Naive thymus-derived CD8-positive, alpha-beta T cell (primary cell): Measurements from ENCODE around the gene TAGLN. TPM values are rescaled to one million over a fixed set of nuclear protein-coding genes. Genes with fewer than 3 reads are reported as not detected.

Experiments used
- ATAC-seq, 2 donors: fragments of 150-1000 bp; cut with Tn5 transposase in 1 of 2; sonication (Bioruptor Pico), chemical (Tn5 transposase) in 1 of 2; 1 replicate in 1 of 2; 2 replicates in 1 of 2; pipeline ENCODE4 v1.10.0; 2021; ENCODE audit warnings: mild to moderate bottlenecking in 2 of 2, moderate library complexity in 2 of 2
- POLR2A ChIA-PET: fragments of 350-600 bp; sonication (Branson Sonifier 250); formaldehyde crosslinking; loops from one replicate; lab custom pipeline; 2021; ENCODE audit warnings: antibody characterized with exemption; lab: Charles Lee
- DNase-seq, 10 donors: peaks; one replicate each; pipeline versions ENCODE4 v3.0.0 to v3.0.0-alpha.2; 2020 to 2022
- H3K27ac Mint-ChIP-seq, 10 donors: one replicate each; pipeline ENCODE4 v1.8.0; 2020 to 2022; ENCODE audit warnings: mild to moderate bottlenecking in 10 of 10, mixed read lengths in 10 of 10, moderate library complexity in 4 of 10, inconsistent platforms in 1 of 10
- H3K27me3 Mint-ChIP-seq, 5 donors: one replicate each; pipeline ENCODE4 v1.8.0; 2021 to 2022; ENCODE audit warnings: mixed read lengths in 5 of 5
- H3K36me3 Mint-ChIP-seq, 3 donors: one replicate each; pipeline ENCODE4 v1.8.0; 2020 to 2022; ENCODE audit warnings: mixed read lengths in 3 of 3, mild to moderate bottlenecking in 2 of 3, inconsistent platforms in 1 of 3
- H3K4me1 Mint-ChIP-seq, 4 donors: one replicate each; pipeline ENCODE4 v1.8.0; 2021 to 2022; ENCODE audit warnings: mixed read lengths in 4 of 4
- H3K4me3 Mint-ChIP-seq, 10 donors: one replicate each; pipeline ENCODE4 v1.8.0; 2020 to 2022; ENCODE audit warnings: mild to moderate bottlenecking in 10 of 10, mixed read lengths in 10 of 10, moderate library complexity in 6 of 10, inconsistent platforms in 1 of 10
- H3K9me3 Mint-ChIP-seq, 9 donors: one replicate each; pipeline ENCODE4 v1.8.0; 2020 to 2022; ENCODE audit warnings: mixed read lengths in 9 of 9, mild to moderate bottlenecking in 3 of 9, inconsistent platforms in 1 of 9, moderate library complexity in 1 of 9
- polyA plus RNA-seq, 3 donors: library from polyadenylated mRNA; unstranded; fragments of 300-500 nt; fragmentation: Illumina TruSeq; gene quantifications; one replicate each; pipeline ENCODE4 v1.2.3, GENCODE V29; 2021
- total RNA-seq, 8 experiments: library from RNA in 2 of 8; stranded (reverse) in 2 of 8; gene quantifications; one replicate each; pipeline ENCODE4 v1.2.3 and lab custom pipeline; 2021 to 2026

Gene TAGLN
- total RNA-seq (10 to 100 TPM; 12.1 to 14.4 TPM), polyA plus RNA-seq (under 1 TPM; 0.13 to 0.51 (median 0.21) TPM), total RNA-seq (lab: John Stamatoyannopoulos, UW) (3.9 to 15.3 (median 9.3) reads per million in 6 experiments)

DNA sequence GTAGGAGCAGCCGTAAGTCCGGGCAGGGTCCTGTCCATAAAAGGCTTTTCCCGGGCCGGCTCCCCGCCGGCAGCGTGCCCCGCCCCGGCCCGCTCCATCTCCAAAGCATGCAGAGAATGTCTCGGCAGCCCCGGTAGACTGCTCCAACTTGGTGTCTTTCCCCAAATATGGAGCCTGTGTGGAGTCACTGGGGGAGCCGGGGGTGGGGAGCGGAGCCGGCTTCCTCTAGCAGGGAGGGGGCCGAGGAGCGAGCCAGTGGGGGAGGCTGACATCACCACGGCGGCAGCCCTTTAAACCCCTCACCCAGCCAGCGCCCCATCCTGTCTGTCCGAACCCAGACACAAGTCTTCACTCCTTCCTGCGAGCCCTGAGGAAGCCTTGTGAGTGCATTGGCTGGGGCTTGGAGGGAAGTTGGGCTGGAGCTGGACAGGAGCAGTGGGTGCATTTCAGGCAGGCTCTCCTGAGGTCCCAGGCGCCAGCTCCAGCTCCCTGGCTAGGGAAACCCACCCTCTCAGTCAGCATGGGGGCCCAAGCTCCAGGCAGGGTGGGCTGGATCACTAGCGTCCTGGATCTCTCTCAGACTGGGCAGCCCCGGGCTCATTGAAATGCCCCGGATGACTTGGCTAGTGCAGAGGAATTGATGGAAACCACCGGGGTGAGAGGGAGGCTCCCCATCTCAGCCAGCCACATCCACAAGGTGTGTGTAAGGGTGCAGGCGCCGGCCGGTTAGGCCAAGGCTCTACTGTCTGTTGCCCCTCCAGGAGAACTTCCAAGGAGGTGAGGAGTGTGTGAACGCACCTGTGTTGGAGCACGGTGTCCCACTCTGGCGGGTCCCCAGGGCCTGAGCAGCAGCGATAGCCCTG, at the start of gene TAGLN:
Gene TAGLN (plus strand): TSS at position 318 of the 863 bp plus-strand sequence. CDS start 3,644 bp downstream, outside the sequence.
- H3K4me3 Mint-ChIP-seq = peak within 1 kb of the TSS in 1 of 10 donors; percentile 34
- peak in 1 of 2 donors; percentile 9 for ATAC-seq
- POLR2A ChIA-PET = no interaction called here

DNA sequence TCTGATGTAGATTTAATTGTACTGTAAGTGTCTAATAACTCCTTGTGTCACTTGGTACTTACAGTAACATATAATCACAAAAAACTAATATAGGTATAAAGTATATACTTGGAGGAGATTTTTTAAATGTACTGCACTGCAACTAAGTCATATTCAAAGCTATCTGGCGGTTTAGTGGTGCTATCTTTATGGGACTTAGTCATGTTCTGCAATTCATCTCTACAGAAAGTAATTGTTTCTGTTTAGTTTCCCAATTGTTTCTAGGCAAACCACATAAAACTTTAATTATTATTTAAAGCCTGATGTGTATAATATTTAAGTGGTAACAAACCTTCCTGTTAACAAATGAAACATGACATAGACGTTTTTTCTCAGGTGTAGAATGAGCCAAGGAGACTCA, 47.1 kb upstream of the TAGLN start:
- Mint-ChIP-seq H3K4me1 (peaks cover 7 to 63% (median 34%) of the 10 kb centered on the region in 4 donors), H3K27me3 (no peaks in the 10 kb centered on the region), H3K27ac (peak overlapping the region in 3 of 10 donors; percentile 14 to 51 (median 45)), H3K36me3 (peaks cover 0 to 64% (median 12%) of the 10 kb centered on the region in 3 donors), H3K4me3 (no peak overlapping the region), H3K9me3 (no peaks in the 10 kb centered on the region)
- ATAC-seq (no peak), DNase-seq (no peak)
- POLR2A ChIA-PET = no interaction called here

More for the DNA sequence above, at the start of gene TAGLN:
- Mint-ChIP-seq H3K27me3 (no peaks in the 10 kb centered on the region), H3K4me1 (peaks cover 0 to 10% (median 7%) of the 10 kb centered on the region in 4 donors), H3K9me3 (no peaks in the 10 kb centered on the region), H3K27ac (peak within 1 kb of the TSS in 6 of 10 donors; percentile 19 to 79 (median 66)), H3K36me3 (peaks cover 0 to 19% (median 0%) of the 10 kb centered on the region in 3 donors)
- DNase-seq = no peak

DNA sequence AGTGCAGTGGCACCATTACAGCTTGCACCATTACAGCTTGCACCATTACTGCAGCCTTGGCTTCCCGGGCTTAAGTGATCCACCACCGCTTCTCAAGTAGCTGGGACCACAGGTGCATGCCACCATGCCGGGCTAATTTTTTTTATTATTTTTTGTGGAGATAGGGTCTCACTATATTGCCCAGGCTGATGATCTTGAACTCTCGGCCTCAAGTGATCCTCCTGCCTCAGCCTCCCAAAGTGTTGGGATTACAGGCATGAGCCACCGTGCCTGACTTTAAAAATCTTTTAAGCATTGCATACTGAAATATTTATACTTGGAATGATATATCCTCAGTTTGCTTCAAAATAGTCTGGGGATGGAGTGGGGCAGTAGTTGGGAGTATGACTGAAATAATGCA, 44.7 kb upstream of the TAGLN start:
- H3K27ac Mint-ChIP-seq = peak overlapping the region in 1 of 10 donors; percentile 56
- POLR2A ChIA-PET = interaction anchor here (0.5 kb wide), 1 partner anchor 39 kb away, joined by 3 read pairs; no protein-coding TSS in a partner anchor
- H3K4me3 Mint-ChIP-seq = peak overlapping the region in 1 of 10 donors; percentile 10
- no peak for DNase-seq
- no peak for ATAC-seq
- peaks cover 6 to 59% (median 27%) of the 10 kb centered on the region in 4 donors for H3K4me1 Mint-ChIP-seq
- no peaks in the 10 kb centered on the region for H3K9me3 Mint-ChIP-seq
- peaks cover 0 to 70% (median 10%) of the 10 kb centered on the region in 3 donors for H3K36me3 Mint-ChIP-seq
- H3K27me3 Mint-ChIP-seq = no peaks in the 10 kb centered on the region

DNA sequence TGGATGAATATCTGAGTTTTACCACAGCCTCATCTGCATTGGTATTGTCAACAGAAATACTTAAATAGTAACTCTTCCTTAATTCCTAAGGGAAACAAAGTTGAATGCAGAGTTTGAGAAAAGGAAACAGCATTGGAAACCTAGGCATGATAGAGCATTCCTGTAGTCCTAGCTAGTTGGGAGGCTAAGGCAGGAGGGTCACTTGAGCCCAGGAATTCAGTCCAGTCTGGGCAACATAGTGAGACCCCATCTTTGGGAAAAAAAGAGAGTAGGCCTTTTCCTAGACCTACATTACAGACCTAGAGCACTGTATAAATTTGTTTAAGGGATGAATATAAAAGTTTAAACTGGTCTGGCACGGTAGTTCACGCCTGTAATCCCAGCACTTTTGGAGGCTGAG, 41.7 kb upstream of the TAGLN start:
- Mint-ChIP-seq H3K4me3 (no peak overlapping the region), H3K36me3 (peaks cover 0 to 83% (median 5%) of the 10 kb centered on the region in 3 donors), H3K27ac (peak overlapping the region in 8 of 10 donors; percentile 28 to 85 (median 52)), H3K9me3 (no peaks in the 10 kb centered on the region), H3K4me1 (peaks cover 5 to 44% (median 17%) of the 10 kb centered on the region in 4 donors), H3K27me3 (no peaks in the 10 kb centered on the region)
- DNase-seq (no peak), ATAC-seq (no peak)
- POLR2A ChIA-PET = interaction anchor here (1.4 kb wide), 1 partner anchor 22 kb away, joined by 6 read pairs; the partner anchor contains the start of gene SIDT2

DNA sequence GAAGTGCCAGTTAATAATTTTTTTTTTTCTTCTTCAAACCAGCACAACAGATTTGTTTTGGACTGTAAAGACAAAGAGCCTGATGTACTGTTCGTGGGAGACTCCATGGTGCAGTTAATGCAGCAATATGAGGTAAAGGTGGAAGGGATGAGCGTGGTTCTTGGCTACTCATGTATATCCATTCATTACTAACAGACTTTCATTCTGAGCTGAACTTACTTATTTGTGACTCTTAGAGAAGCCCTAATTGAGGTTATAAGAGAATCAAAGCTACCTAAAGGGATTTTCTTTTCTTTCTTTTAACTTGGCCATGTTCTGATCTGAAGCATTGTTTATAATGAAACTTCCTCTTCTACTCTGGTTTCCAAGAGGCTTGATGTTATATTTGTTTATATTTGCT, 39.3 kb upstream of the TAGLN start:
- peaks cover 0 to 85% (median 9%) of the 10 kb centered on the region in 3 donors for H3K36me3 Mint-ChIP-seq
- POLR2A ChIA-PET = no interaction called here

DNA sequence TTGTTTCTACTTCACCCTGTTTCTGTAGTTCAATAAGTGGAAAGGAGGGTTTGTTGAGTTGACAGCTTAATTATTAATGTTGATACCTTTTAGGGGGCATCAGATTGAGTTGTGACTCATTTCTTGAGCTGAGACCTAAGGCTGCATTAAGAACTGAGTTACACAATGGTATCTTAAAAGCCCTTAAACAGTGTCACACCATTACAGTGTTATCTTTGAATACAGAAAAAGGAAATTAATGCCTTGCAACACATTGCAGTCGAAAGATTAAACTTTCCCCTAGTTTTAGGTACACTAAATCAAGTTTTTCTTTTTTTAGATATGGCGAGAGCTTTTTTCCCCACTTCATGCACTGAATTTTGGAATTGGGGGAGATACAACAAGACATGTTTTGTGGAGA, 38.3 kb upstream of the TAGLN start:
- peaks cover 7 to 32% (median 13%) of the 10 kb centered on the region in 4 donors for H3K4me1 Mint-ChIP-seq
- no peak overlapping the region for H3K4me3 Mint-ChIP-seq
- H3K27ac Mint-ChIP-seq = peak overlapping the region in 7 of 10 donors; percentile 5 to 77 (median 53)
- DNase-seq (no peak), ATAC-seq (no peak)
- H3K36me3 Mint-ChIP-seq = peaks cover 0 to 87% (median 14%) of the 10 kb centered on the region in 3 donors
- H3K9me3 Mint-ChIP-seq = no peaks in the 10 kb centered on the region
- no peaks in the 10 kb centered on the region for H3K27me3 Mint-ChIP-seq
- POLR2A ChIA-PET = no interaction called here

More for the DNA sequence above, 39.3 kb upstream of the TAGLN start:
- Mint-ChIP-seq H3K4me1 (peaks cover 5 to 32% (median 15%) of the 10 kb centered on the region in 4 donors), H3K9me3 (no peaks in the 10 kb centered on the region), H3K4me3 (no peak overlapping the region), H3K27me3 (no peaks in the 10 kb centered on the region), H3K27ac (peak overlapping the region in 6 of 10 donors; percentile 20 to 79 (median 38))
- no peak for ATAC-seq
- DNase-seq = no peak

DNA sequence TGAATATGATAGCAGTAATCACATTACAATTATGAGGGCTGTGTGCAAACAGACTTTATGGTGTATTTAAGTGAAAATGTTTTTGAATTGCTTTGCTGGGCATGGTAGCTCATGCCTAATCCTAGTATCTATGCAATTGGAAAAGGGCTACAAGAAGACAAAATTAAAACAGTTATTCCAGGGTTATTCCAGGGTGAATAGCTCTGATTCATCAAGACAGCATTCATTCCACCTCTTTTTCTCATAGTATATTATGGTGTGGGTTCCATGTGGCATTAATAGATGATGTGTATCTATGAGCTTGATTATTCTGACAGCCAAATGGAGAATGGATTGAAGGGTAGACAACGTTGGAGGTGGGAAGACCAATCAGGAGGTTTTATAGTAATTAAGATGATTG, 32.7 kb upstream of the TAGLN start:
- Mint-ChIP-seq H3K27me3 (no peaks in the 10 kb centered on the region), H3K9me3 (no peaks in the 10 kb centered on the region), H3K27ac (peak overlapping the region in 3 of 10 donors; percentile 14 to 39 (median 37)), H3K36me3 (peaks cover 0 to 91% (median 17%) of the 10 kb centered on the region in 3 donors), H3K4me1 (peaks cover 0 to 4% (median 2%) of the 10 kb centered on the region in 4 donors), H3K4me3 (no peak overlapping the region)
- DNase-seq (no peak), ATAC-seq (no peak)
- POLR2A ChIA-PET = no interaction called here

DNA sequence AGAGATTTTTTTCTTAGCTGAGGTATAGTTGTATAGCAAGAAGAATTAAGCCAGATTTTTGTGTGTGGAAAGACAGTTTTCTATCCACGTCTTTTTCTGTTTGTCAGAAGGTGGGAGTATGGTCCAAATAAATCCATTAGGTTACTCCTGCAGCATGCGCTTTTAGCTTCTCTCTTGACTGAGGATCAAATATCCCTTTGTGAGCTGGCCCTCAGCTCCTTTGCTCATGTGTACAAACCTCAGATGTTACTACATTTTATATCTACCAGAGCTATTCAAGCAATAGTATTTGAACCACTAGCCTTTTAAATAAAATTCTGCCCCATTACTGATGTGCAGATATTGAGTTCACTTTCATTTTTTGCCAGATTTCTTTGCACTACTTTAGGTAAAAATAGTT, 29.4 kb upstream of the TAGLN start:
- ATAC-seq (no peak), DNase-seq (no peak)
- Mint-ChIP-seq H3K9me3 (no peaks in the 10 kb centered on the region), H3K36me3 (peaks cover 0 to 60% (median 8%) of the 10 kb centered on the region in 3 donors), H3K27me3 (no peaks in the 10 kb centered on the region), H3K27ac (peak overlapping the region in 3 of 10 donors; percentile 3 to 59 (median 36)), H3K4me3 (no peak overlapping the region), H3K4me1 (peaks cover 8 to 16% (median 9%) of the 10 kb centered on the region in 4 donors)
- POLR2A ChIA-PET = interaction anchor here (0.9 to 1.5 kb wide), 3 partner anchors 9 to 19 kb away, joined by 3 to 4 read pairs (median 4); partner anchors contain the start of gene SIDT2

DNA sequence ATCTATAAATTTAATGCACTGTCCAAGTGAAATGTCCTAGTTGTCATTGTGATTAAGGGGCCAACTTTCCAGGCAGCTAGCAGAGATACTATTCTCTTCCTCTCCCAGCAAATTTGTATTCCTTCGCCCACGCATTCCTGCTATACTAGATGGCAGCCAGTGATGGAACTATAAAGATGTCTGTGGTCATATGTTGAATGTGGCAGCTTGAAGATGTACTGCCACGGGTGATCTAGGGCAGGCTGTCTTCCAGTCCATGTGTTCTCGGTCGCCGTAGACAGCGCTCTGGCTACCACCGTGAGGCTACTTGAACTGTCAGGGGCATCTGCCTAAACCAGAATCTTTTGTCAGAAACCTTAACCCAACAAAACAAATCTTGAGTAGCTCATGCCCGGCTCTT, 29.0 kb upstream of the TAGLN start:
- POLR2A ChIA-PET = interaction anchor here (0.9 to 1.5 kb wide), 3 partner anchors 8 to 18 kb away, joined by 3 to 4 read pairs (median 4); partner anchors contain the start of gene SIDT2
- H3K9me3 Mint-ChIP-seq = no peaks in the 10 kb centered on the region
- peaks cover 0 to 57% (median 8%) of the 10 kb centered on the region in 3 donors for H3K36me3 Mint-ChIP-seq
- H3K4me1 Mint-ChIP-seq = peaks cover 8 to 18% (median 9%) of the 10 kb centered on the region in 4 donors
- H3K4me3 Mint-ChIP-seq = no peak overlapping the region
- no peak for ATAC-seq
- no peaks in the 10 kb centered on the region for H3K27me3 Mint-ChIP-seq
- peak overlapping the region in 3 of 10 donors; percentile 36 to 72 (median 50) for H3K27ac Mint-ChIP-seq
- DNase-seq = no peak

DNA sequence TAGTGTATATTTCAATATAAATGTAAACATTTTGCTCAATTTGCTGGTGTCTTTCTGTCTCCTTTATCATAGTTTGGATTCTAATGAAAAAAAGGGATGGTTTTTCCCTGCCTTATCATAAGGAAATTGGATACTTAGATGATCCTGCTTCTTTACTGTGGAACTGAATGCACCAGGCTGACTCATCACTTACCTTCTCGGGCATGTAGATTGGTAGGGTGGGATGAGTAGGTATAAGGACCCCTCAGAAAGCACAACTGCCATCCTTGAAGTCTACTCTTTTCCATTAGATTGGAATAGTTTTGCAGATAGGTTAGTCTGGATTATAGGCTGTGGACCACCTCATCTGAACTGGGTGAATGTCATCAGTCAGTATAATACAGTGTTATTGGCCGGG, 28.2 kb upstream of the TAGLN start:
- no peaks in the 10 kb centered on the region for H3K27me3 Mint-ChIP-seq
- H3K36me3 Mint-ChIP-seq = peaks cover 0 to 49% (median 3%) of the 10 kb centered on the region in 3 donors
- DNase-seq (no peak), ATAC-seq (no peak)
- H3K4me3 Mint-ChIP-seq = no peak overlapping the region
- peaks cover 7 to 14% (median 9%) of the 10 kb centered on the region in 4 donors for H3K4me1 Mint-ChIP-seq
- POLR2A ChIA-PET = interaction anchor here (1.5 kb wide), 1 partner anchor 18 kb away, joined by 4 read pairs; no protein-coding TSS in a partner anchor
- H3K9me3 Mint-ChIP-seq = no peaks in the 10 kb centered on the region
- peak overlapping the region in 4 of 10 donors; percentile 41 to 86 (median 72) for H3K27ac Mint-ChIP-seq

DNA sequence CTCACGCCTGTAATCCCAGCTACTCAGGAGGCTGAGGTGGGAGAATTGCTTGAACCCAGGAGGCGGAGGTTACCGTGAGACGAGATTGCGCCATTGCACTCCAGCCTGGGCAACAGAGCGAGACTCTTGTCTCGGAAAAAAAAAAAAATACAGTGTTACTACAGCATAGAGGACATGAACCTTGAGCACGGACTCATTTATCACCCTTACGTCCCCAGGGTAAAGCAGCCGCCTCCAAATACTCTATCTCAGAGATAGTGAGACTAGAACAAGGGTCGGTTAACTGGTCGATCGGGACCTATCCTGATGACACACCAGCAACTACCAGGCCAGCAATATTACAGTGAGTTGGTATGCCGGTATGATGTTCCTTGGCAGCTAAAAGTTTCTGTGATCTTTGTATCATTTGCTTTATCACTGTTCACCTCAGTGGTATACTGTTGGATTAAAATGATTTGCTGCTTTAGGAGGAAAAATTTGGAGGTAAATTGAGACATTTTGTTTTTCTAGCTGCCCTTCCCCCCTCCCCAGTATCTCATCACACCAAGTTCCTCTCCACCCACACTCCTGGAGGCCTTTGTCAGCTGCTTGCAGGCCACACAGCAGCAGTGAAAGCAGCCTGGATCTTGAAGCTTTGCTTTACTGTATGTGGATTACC, 27.6 kb upstream of the TAGLN start:
- no peak for DNase-seq
- H3K27me3 Mint-ChIP-seq = no peaks in the 10 kb centered on the region
- peaks cover 7 to 16% (median 9%) of the 10 kb centered on the region in 4 donors for H3K4me1 Mint-ChIP-seq
- no peak for ATAC-seq
- POLR2A ChIA-PET = interaction anchor here (1.4 to 1.5 kb wide), 3 partner anchors 17 to 40 kb away, joined by 3 to 4 read pairs (median 4); partner anchors contain the start of gene PAFAH1B2
- no peaks in the 10 kb centered on the region for H3K9me3 Mint-ChIP-seq
- peaks cover 0 to 44% (median 3%) of the 10 kb centered on the region in 3 donors for H3K36me3 Mint-ChIP-seq
- H3K27ac Mint-ChIP-seq = peak overlapping the region in 8 of 10 donors; percentile 15 to 92 (median 76)
- peak overlapping the region in 1 of 10 donors; percentile 21 for H3K4me3 Mint-ChIP-seq
